AG04450 (cell line): Measurements from ENCODE around the gene KCNMA1. TPM values are rescaled to one million over a fixed set of nuclear protein-coding genes. Genes with fewer than 3 reads are reported as not detected.

Experiments used
- CTCF ChIA-PET: fragments of 300-600, 350-600 bp; formaldehyde crosslinking; extraction: SDS; loops from one replicate; lab custom pipeline; 2022; ENCODE audit warnings: antibody characterized with exemption, inconsistent platforms; lab: Charles Lee
- POLR2A ChIA-PET: fragments of 350-600 bp; formaldehyde crosslinking; extraction: SDS; loops from one replicate; lab custom pipeline; 2021; ENCODE audit warnings: antibody characterized with exemption, inconsistent platforms; lab: Yijun Ruan, JAX
- DNase-seq: peaks from one replicate; pipeline ENCODE4 v3.0.0-alpha.2; 2011; ENCODE audit warnings: low read depth, low spot score
- H3K27ac ChIP-seq: one replicate; pipeline ENCODE4 v1.5.1; 2012; ENCODE audit warnings: low read depth, low read length, control low read depth
- H3K27me3 ChIP-seq: one replicate; pipeline ENCODE4 v1.6.0; 2012; ENCODE audit warnings: low read length; ENCODE audit not compliant: control insufficient read depth, insufficient read depth
- H3K4me3 ChIP-seq: 2 replicates; pipeline ENCODE4 v1.5.1; 2011; ENCODE audit warnings: mild to moderate bottlenecking, low read depth, low read length, control low read depth
- H3K9me3 ChIP-seq: 2 replicates; pipeline ENCODE4 v1.5.1; 2012; ENCODE audit warnings: low read length; ENCODE audit not compliant: control insufficient read depth, insufficient read depth
- polyA plus RNA-seq: library from polyadenylated mRNA; depleted of rRNA; stranded (reverse); fragments of >200 nt; gene quantifications from 2 replicates; pipeline ENCODE4 v1.2.3, GENCODE V29; 2011
- TF ChIP-seq, protein P1 (sequence below): IDR thresholded peaks from 2 replicates; pipeline ENCODE4 v1.5.1; 2011; ENCODE audit warnings: low read depth, low read length, control low read depth, inconsistent platforms

KCNMA1 gene
- polyA plus RNA-seq, 1 experiment, result 58.8 TPM

DNA sequence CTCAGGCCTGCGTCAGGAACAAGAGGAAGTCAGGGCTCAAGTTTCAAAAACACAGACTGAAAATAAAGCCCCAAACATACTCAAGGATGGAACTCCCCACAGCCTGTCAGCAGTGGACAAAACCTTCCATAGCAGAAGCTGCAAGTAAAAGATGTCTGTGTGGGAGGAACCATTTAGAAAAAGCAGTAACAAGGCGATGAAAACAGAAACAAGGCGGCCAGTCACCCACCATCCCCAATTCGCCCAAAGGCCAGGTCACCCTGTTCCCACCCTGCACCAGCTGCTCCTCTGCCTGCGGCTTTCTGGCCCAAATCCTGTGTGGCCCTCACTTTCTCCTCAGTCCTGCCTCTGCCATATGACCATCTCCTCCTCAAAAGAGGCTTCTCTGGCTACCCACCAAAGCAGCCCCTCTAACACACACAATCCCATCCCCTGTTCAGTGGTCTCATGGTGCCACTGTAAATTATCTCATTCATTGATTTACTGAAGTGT, 27.8 kb downstream of the KCNMA1 start:
- TF ChIP-seq, protein P1, sequence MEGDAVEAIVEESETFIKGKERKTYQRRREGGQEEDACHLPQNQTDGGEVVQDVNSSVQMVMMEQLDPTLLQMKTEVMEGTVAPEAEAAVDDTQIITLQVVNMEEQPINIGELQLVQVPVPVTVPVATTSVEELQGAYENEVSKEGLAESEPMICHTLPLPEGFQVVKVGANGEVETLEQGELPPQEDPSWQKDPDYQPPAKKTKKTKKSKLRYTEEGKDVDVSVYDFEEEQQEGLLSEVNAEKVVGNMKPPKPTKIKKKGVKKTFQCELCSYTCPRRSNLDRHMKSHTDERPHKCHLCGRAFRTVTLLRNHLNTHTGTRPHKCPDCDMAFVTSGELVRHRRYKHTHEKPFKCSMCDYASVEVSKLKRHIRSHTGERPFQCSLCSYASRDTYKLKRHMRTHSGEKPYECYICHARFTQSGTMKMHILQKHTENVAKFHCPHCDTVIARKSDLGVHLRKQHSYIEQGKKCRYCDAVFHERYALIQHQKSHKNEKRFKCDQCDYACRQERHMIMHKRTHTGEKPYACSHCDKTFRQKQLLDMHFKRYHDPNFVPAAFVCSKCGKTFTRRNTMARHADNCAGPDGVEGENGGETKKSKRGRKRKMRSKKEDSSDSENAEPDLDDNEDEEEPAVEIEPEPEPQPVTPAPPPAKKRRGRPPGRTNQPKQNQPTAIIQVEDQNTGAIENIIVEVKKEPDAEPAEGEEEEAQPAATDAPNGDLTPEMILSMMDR, result no peak
- DNase-seq, result no peak
- POLR2A ChIA-PET, result no interaction called here
- Histone ChIP-seq H3K27me3 (no peaks in the 10 kb centered on the region), H3K4me3 (no peak overlapping the region), H3K27ac (peak overlapping the region; percentile 75), H3K9me3 (no peaks in the 10 kb centered on the region)
- CTCF ChIA-PET, result no interaction called here

DNA sequence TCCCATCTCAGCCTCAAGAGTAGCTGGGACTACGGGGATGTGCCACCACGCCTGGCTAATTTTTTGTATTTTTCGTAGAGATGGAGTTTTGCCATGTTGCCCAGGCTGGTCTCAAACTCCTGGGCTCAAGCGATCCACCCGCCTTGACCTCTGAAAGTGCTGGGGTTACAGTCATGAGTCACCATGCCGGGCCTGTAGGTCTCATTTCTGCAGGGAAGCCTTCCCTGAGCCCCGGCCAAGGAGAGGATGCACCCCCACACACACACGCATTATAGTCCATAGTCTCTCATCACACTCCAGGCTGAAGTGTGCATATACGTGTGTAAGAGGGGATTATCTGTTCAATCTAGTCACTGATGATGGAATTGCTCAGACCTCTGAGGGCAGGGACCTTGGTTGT, 29.3 kb downstream of the KCNMA1 start:
- TF ChIP-seq, protein P1, result no peak
- Histone ChIP-seq H3K27me3 (no peaks in the 10 kb centered on the region), H3K27ac (no peak overlapping the region), H3K4me3 (no peak overlapping the region), H3K9me3 (no peaks in the 10 kb centered on the region)
- ChIA-PET CTCF (no interaction called here), POLR2A (no interaction called here)
- DNase-seq, result no peak

DNA sequence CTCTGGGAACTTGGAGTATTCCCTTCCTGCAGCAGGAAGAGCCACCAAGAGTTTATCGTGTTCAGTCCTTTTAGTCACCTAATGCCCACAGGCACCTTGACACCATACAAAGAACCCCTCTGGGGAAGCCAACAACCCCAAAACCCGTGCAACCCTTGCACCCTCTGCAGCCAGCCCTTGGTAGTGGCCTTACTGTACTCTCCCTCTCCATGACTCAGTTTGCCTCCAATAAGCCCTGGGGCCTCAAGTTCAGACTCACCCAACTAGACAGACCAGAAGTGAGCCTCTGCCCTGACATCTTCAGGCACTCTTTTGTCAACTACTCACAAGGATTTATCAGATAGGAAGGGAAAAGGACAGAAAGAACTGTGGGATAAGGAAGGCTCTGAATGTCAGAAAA, 30.9 kb downstream of the KCNMA1 start:
- DNase-seq, result no peak
- Histone ChIP-seq H3K4me3 (no peak overlapping the region), H3K9me3 (no peaks in the 10 kb centered on the region), H3K27me3 (no peaks in the 10 kb centered on the region), H3K27ac (no peak overlapping the region)
- POLR2A ChIA-PET, result no interaction called here
- TF ChIP-seq, protein P1, result no peak
- CTCF ChIA-PET, result no interaction called here

DNA sequence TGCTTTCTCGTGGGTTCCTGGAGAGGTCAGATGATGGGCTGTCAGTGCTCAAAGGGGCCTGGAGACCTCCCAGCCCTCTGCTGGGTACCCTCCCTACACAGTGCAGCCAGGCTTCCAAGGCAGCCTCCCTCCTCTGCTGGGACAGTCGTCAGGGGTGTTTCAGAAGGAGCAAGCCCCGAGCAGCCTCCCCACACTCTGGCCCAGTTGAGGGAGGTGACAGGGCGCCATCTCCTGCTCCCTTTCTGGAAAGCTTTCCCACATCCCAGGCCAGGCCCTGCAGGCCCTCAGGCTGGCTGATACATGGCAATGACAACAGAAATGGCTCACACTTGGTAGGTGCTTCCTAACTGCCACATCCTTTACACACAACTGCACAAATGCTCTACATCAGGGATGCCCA, 32.1 kb downstream of the KCNMA1 start:
- Histone ChIP-seq H3K27ac (no peak overlapping the region), H3K9me3 (no peaks in the 10 kb centered on the region), H3K4me3 (no peak overlapping the region), H3K27me3 (no peaks in the 10 kb centered on the region)
- TF ChIP-seq, protein P1, result no peak; the same call in 1 of the 2 replicates
- no peak for DNase-seq
- CTCF ChIA-PET, result interaction anchor here (0.7 kb wide), 1 partner anchor 77 kb away, joined by 4 read pairs; no protein-coding TSS in a partner anchor
- POLR2A ChIA-PET, result interaction anchor here (0.7 kb wide), 1 partner anchor 213 kb away, joined by 3 read pairs; no protein-coding TSS in a partner anchor

DNA sequence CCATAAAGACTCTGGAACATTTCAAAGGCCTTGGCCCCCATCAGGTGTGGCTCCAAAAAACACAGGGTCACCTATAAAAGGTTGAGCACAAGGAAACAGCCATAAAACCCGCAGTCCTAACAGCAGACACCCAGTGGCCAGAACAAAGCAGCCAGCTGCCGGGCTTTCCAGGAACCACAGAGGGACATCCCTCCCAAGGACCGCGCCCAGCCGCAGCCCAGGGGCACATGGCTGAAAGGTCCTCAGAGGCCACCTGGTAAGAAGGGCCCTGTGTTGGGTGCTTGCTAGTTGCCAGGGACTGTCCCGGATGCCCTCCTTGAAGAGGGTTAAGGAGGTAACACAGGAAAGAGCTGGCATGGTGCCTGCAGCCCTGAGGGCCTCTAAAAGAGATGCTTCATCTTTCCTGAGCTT, 32.7 kb downstream of the KCNMA1 start:
- Histone ChIP-seq H3K27ac (no peak overlapping the region), H3K27me3 (no peaks in the 10 kb centered on the region), H3K9me3 (no peaks in the 10 kb centered on the region), H3K4me3 (no peak overlapping the region)
- TF ChIP-seq, protein P1, result no peak
- ChIA-PET CTCF (interaction anchor here (0.7 kb wide), 1 partner anchor 77 kb away, joined by 4 read pairs; no protein-coding TSS in a partner anchor), POLR2A (no interaction called here)
- DNase-seq, result no peak
